Measurements from ENCODE around the gene CSN3.

DNA sequence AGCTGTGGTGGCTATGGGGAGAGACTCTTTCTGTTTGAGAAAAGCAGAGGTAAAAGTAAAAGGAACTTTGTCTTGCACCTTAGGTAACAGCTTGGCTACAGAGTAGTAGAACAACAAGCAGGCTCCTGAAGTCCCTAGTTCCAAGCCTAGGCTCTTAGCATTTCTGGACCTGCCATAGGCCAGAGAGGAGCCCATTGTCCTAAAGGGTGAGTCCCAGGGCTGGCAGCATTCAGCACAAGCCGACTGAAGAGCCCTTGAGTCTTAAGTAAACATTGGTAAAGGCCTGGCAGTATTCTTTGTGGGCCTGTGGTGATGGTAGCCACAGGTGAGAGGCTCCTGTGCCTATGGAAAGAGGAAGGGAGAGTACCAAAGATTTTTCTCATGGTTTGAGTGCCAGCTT lies 38.2 kb downstream of the CSN3 start:
- no peak for TF ChIP-seq POLR2A (IDR thresholded peaks at IDR 0.05)
- TF ChIP-seq EP300 (IDR thresholded peaks at IDR 0.05): no peak
- TF ChIP-seq, protein P1, sequence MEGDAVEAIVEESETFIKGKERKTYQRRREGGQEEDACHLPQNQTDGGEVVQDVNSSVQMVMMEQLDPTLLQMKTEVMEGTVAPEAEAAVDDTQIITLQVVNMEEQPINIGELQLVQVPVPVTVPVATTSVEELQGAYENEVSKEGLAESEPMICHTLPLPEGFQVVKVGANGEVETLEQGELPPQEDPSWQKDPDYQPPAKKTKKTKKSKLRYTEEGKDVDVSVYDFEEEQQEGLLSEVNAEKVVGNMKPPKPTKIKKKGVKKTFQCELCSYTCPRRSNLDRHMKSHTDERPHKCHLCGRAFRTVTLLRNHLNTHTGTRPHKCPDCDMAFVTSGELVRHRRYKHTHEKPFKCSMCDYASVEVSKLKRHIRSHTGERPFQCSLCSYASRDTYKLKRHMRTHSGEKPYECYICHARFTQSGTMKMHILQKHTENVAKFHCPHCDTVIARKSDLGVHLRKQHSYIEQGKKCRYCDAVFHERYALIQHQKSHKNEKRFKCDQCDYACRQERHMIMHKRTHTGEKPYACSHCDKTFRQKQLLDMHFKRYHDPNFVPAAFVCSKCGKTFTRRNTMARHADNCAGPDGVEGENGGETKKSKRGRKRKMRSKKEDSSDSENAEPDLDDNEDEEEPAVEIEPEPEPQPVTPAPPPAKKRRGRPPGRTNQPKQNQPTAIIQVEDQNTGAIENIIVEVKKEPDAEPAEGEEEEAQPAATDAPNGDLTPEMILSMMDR (IDR thresholded peaks at IDR 0.05): no peak

Measured in ovary (tissue), 3 donors.